Measurements from ENCODE around the gene TTC34.

DNA sequence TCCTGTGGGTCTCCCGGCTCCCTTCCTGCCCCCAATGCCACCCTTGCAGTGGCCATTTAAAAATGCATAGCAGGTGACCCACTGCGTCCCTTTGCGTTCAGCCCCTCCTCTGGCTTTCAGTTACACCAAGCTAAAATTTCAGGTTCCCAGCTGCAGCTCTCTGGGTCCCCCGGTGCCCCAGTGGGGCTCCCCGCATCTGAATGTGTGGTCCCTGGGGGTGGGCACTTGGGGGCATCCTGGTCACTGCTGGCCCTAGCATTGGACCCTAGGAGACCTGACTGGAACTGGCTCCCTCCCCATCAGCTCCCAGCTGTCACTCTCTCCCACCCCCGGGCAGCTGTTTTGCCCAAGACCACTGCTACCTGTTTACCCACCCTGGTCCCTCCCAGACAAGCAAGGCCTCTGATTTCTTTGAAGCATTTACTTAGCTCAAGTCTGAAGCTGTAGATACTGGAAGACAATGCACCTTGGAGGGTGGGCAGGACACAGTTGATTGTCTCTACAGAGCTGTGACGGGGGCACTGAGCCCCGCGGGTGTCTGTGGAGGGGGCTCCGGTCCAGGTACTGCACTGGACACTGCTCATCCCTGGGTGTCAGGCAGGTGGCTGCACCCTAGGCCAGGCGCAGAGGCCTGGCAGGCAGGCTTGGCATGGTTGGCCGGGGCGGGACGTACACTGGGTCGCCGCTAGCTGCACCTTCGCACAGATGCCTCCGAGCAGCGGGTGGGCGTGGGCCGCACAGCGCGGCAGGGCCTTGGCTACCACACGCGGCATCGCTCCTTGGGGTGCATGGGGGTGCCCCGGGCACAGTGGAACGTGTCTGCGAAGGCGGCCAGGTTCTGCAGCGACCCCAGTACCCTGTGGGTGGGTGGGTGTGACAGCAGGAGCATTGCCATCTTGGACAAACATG, 211.0 kb downstream of the TTC34 start:
- TF ChIP-seq, protein P1, sequence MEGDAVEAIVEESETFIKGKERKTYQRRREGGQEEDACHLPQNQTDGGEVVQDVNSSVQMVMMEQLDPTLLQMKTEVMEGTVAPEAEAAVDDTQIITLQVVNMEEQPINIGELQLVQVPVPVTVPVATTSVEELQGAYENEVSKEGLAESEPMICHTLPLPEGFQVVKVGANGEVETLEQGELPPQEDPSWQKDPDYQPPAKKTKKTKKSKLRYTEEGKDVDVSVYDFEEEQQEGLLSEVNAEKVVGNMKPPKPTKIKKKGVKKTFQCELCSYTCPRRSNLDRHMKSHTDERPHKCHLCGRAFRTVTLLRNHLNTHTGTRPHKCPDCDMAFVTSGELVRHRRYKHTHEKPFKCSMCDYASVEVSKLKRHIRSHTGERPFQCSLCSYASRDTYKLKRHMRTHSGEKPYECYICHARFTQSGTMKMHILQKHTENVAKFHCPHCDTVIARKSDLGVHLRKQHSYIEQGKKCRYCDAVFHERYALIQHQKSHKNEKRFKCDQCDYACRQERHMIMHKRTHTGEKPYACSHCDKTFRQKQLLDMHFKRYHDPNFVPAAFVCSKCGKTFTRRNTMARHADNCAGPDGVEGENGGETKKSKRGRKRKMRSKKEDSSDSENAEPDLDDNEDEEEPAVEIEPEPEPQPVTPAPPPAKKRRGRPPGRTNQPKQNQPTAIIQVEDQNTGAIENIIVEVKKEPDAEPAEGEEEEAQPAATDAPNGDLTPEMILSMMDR (IDR thresholded peaks at IDR 0.05 in 4 of 5, conservative IDR thresholded peaks at IDR 0.05 in 1 of 5): no peak
- no peak for TF ChIP-seq POLR2A (IDR thresholded peaks at IDR 0.05)
